GM12872 (cell line): ENCODE measurements around the gene PRKAR1B.

ENCODE experiments used
- CTCF ChIP-seq: IDR thresholded peaks from 3 replicates; pipeline ENCODE4 v1.5.1; 2011; ENCODE audit warnings: low read depth, mild to moderate bottlenecking, low read length, moderate library complexity; ENCODE audit not compliant: insufficient read depth

The PRKAR1B gene

GRCh38 chr7:513521-514166, 213.4 kb downstream of the PRKAR1B start:
- TF ChIP-seq CTCF = no peak

DNA sequence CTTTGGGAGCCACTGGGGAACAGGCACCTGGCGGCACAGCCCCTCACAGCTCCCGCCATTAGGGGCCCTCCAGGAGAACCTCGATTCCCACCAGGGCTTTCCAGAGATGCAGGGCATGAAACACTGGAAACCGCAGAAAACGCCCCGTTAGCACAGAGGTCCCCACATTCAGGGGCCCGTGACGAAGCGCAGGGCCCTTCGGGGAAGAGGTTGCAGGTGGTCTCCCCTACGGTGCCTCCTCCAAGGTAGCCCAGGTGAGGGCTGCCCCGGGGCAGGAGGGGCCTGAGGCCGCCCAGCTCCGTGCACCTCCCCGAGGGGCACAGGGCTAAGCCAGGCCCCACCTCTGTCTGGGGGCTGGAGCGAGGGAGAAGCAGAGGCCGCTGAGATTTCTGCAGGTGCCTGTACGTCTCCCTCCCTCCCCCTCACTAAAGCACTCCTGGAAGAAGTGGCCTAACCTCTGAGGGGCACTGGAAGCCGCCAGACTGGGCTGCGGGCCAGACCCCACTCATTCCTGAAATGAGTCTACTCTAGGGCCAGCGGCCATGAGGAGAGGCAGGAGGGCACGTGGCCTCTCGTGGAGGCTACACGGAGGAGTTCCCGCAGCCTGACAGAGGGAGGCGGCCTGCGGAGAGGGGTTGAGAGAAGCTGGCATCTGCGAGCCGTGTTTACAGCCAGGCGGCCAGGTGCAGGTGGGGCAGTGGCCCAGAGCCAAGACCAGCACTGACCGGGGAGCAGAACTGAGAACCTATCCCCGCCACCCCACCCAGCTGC, 214.4 kb downstream of the PRKAR1B start:
- TF ChIP-seq CTCF = no peak

- TF ChIP-seq CTCF = no peak
These were observed 215.0 kb downstream of the PRKAR1B start for GRCh38 chr7:512146-512510.

- no peak for TF ChIP-seq CTCF
These were observed 215.5 kb downstream of the PRKAR1B start for GRCh38 chr7:511476-512145.

GRCh38 chr7:510782-511281, 216.2 kb downstream of the PRKAR1B start:
- no peak for TF ChIP-seq CTCF

GRCh38 chr7:510131-510481, 217.0 kb downstream of the PRKAR1B start:
- TF ChIP-seq CTCF = no peak

- TF ChIP-seq CTCF = no peak
These were observed 217.5 kb downstream of the PRKAR1B start for GRCh38 chr7:509426-510130.
